Measurements from ENCODE around the gene CDC42BPG. TPM values are rescaled to one million over a fixed set of nuclear protein-coding genes. Genes with fewer than 3 reads are reported as not detected.

The CDC42BPG gene
- total and polyA plus RNA-seq, 9 of the 15 experiments (the other 6 are each of a cell fraction or from before 2014, with no cell fraction given) = 0.04 to 8.8 (median 2.1) TPM

DNA sequence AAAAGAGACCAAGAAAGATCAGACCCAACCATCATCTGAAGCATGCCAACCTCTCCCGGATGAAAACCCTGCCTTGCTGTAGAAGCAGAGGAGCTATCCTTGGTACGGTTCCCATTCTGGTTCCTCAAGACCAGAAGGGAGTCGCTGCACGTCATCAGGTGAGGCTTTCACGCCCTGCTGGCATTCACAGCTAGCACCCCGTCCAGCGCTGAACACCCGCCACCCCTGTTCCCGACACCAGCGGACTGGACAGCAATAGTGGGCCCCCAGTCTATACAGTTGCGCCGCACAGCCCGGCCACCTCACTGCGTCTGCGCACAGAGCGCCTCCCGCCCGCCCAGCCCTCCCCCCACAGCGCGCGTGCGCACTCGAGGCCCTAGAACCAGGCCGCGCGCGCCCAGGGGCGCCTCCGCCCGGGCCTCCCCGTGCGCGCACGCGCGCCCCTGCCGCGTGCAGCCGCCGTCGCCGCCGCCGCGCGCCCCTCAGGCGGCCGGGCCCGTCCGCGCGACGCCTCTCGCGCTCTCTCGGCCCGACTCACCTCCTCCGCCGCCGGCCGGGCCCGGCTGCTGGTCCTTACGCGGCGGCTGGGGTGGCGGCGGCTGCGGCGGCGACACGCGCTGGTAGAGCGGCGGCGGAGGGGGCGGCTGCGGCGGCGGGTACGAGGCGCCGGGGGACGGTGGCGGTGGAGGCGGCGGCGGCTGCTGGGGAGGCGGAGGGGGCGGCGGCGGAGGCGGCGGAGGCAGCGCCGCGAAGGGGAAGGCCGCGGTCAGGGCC is 66.8 kb downstream of the CDC42BPG start (continued):
- TF ChIP-seq, protein P1, sequence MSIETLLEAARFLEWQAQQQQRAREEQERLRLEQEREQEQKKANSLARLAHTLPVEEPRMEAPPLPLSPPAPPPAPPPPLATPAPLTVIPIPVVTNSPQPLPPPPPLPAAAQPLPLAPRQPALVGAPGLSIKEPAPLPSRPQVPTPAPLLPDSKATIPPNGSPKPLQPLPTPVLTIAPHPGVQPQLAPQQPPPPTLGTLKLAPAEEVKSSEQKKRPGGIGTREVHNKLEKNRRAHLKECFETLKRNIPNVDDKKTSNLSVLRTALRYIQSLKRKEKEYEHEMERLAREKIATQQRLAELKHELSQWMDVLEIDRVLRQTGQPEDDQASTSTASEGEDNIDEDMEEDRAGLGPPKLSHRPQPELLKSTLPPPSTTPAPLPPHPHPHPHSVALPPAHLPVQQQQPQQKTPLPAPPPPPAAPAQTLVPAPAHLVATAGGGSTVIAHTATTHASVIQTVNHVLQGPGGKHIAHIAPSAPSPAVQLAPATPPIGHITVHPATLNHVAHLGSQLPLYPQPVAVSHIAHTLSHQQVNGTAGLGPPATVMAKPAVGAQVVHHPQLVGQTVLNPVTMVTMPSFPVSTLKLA (conservative IDR thresholded peaks at IDR 0.05) = 0 out of 4 replicates have a peak, but pooled peaks of 1 of the 2 experiments have one; percentile 39
- TF ChIP-seq, protein P2, sequence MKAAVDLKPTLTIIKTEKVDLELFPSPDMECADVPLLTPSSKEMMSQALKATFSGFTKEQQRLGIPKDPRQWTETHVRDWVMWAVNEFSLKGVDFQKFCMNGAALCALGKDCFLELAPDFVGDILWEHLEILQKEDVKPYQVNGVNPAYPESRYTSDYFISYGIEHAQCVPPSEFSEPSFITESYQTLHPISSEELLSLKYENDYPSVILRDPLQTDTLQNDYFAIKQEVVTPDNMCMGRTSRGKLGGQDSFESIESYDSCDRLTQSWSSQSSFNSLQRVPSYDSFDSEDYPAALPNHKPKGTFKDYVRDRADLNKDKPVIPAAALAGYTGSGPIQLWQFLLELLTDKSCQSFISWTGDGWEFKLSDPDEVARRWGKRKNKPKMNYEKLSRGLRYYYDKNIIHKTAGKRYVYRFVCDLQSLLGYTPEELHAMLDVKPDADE (conservative IDR thresholded peaks at IDR 0.05; ENCODE audit: control insufficient read depth, low read depth, low read length) = 0 out of 2 replicates have a peak, but pooled peaks have one; percentile 58
- TF ChIP-seq FOXA3 (CRISPR knock-in tag; conservative IDR thresholded peaks at IDR 0.05 in 1 of 2, IDR thresholded peaks at IDR 0.05 in 1 of 2) (0 out of 4 replicates have a peak, but pooled peaks of 1 of the 2 experiments have one; percentile 28), NR1H2 (CRISPR knock-in tag; IDR thresholded peaks at IDR 0.05) (no peak), CHD1 (IDR thresholded peaks at IDR 0.05; ENCODE audit: low read length) (peak; percentile 81), SAP30 (IDR thresholded peaks at IDR 0.05; ENCODE audit: borderline replicate concordance, insufficient read depth, low read depth, low read length, poor library complexity, severe bottlenecking) (peak; percentile 66), MEIS2 (IDR thresholded peaks at IDR 0.05; ENCODE audit: partially characterized antibody) (peak; percentile 62), MCM5 (IDR thresholded peaks at IDR 0.05; ENCODE audit: low read depth) (no peak), TEAD2 (tag; IDR thresholded peaks at IDR 0.05) (no peak), LCOR (CRISPR knock-in tag; IDR thresholded peaks at IDR 0.05) (no peak), POLR2G (IDR thresholded peaks at IDR 0.05; ENCODE audit: low read depth, low read length) (peak; percentile 8; the same call in 1 of the 2 replicates), CREM (IDR thresholded peaks at IDR 0.05; ENCODE audit: low read depth) (peak; percentile 53), STAT5A (IDR thresholded peaks at IDR 0.05; ENCODE audit: borderline replicate concordance, low read length) (no peak), ILF3 (IDR thresholded peaks at IDR 0.05; ENCODE audit: borderline replicate concordance) (no peak), SUPT5H (IDR thresholded peaks at IDR 0.05) (0 out of 2 replicates have a peak, but pooled peaks have one; percentile 39)
- TF ChIP-seq, protein P3, sequence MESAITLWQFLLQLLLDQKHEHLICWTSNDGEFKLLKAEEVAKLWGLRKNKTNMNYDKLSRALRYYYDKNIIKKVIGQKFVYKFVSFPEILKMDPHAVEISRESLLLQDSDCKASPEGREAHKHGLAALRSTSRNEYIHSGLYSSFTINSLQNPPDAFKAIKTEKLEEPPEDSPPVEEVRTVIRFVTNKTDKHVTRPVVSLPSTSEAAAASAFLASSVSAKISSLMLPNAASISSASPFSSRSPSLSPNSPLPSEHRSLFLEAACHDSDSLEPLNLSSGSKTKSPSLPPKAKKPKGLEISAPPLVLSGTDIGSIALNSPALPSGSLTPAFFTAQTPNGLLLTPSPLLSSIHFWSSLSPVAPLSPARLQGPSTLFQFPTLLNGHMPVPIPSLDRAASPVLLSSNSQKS (CRISPR knock-in tag; IDR thresholded peaks at IDR 0.05) = no peak
- TF ChIP-seq, protein P4, sequence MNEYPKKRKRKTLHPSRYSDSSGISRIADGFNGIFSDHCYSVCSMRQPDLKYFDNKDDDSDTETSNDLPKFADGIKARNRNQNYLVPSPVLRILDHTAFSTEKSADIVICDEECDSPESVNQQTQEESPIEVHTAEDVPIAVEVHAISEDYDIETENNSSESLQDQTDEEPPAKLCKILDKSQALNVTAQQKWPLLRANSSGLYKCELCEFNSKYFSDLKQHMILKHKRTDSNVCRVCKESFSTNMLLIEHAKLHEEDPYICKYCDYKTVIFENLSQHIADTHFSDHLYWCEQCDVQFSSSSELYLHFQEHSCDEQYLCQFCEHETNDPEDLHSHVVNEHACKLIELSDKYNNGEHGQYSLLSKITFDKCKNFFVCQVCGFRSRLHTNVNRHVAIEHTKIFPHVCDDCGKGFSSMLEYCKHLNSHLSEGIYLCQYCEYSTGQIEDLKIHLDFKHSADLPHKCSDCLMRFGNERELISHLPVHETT (CRISPR knock-in tag; conservative IDR thresholded peaks at IDR 0.05 in 1 of 2, IDR thresholded peaks at IDR 0.05 in 1 of 2) = 0 out of 4 replicates have a peak, but pooled peaks of 1 of the 2 experiments have one; percentile 10
- TF ChIP-seq, protein P5, sequence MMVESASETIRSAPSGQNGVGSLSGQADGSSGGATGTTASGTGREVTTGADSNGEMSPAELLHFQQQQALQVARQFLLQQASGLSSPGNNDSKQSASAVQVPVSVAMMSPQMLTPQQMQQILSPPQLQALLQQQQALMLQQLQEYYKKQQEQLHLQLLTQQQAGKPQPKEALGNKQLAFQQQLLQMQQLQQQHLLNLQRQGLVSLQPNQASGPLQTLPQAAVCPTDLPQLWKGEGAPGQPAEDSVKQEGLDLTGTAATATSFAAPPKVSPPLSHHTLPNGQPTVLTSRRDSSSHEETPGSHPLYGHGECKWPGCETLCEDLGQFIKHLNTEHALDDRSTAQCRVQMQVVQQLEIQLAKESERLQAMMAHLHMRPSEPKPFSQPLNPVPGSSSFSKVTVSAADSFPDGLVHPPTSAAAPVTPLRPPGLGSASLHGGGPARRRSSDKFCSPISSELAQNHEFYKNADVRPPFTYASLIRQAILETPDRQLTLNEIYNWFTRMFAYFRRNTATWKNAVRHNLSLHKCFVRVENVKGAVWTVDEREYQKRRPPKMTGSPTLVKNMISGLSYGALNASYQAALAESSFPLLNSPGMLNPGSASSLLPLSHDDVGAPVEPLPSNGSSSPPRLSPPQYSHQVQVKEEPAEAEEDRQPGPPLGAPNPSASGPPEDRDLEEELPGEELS (CRISPR knock-in tag; IDR thresholded peaks at IDR 0.05; ENCODE audit: borderline replicate concordance) = no peak

Measured in K562 (cell line).